Measurements from ENCODE around the gene SLAMF8.

DNA sequence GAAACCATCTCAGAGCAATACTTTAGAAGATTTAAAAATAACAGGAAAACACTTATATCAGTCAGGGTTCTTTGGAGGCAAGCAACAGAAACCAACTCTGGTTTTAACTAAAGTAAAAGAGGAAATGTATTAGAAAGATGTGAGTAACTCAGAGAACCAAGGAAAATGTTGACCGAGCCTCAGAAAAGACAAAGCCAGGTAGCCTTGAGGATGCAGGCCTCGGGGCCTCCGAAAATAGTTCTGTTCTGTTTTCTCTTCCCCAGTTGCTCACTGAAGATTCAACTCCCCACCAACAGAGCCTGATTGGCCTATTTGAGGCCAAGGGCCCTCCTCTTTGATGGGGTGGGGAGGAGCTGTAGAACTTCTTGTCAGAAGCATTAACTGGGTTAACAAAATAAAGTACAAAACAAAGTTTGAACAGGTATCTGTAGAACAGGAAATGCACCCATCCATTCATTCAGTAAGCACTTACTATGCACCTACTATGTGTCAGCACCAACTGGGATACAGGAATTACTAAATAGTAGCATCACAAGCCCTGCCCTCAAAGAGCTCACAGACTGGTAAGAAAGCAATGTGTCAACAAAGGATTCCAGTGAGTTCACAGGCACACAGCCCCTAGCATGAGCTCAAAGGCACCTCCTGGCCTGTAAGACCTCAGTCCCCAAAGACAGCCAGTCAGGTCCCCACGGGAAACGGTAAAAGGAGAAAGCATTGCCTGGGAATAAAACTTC, 12.6 kb downstream of the SLAMF8 start:
- no peak for TF ChIP-seq POLR2AphosphoS5 (IDR thresholded peaks at IDR 0.05; ENCODE audit: low read depth, low read length)
- no peak for TF ChIP-seq TAF1 (IDR thresholded peaks at IDR 0.05; ENCODE audit: borderline replicate concordance, low read depth, low read length)

All from GM12892 (cell line).